Body of pancreas (tissue), 4 donors: ENCODE data around the gene POSTN.

Source experiments
- CTCF ChIP-seq, 7 experiments: fragments of 450-650 bp in 4 of 7; fragments of 200-600 bp in 3 of 7; sonication (generic) in 3 of 7; IDR thresholded peaks; one replicate each; pipeline ENCODE4 v1.5.1; 2016 to 2019; ENCODE audit warnings: antibody characterized with exemption in 7 of 7
- POLR2A ChIP-seq, 3 donors: fragments of 450-650 bp; IDR thresholded peaks; one replicate each; pipeline ENCODE4 v1.6.1; 2016; ENCODE audit warnings: antibody characterized with exemption in 3 of 3, mild to moderate bottlenecking in 2 of 3

GRCh38 chr13:37646531-37646930, 48.0 kb upstream of the POSTN start:
- no peak for TF ChIP-seq POLR2A (IDR thresholded peaks at IDR 0.05)
- no peak for TF ChIP-seq CTCF (IDR thresholded peaks at IDR 0.05)
